HK-2 (cell line): ENCODE measurements around the gene RHBDF1.
"Not testable (repeated sequence)": the region's sequence is repeated elsewhere in the genome, so short reads cannot be mapped to it uniquely, and the experiment has no call there.

Experiments
- DNase-seq: peaks from one replicate; pipeline ENCODE4 v3.0.0-alpha.2; 2018; ENCODE audit not compliant: unreplicated experiment

The RHBDF1 gene

GRCh38 chr16:36336-36984, 36.0 kb downstream of the RHBDF1 start:
- DNase-seq = no peak

GRCh38 chr16:35678-36305, 36.6 kb downstream of the RHBDF1 start:
- no peak for DNase-seq

- no peak for DNase-seq
These were observed 37.3 kb downstream of the RHBDF1 start for GRCh38 chr16:35011-35677.

GRCh38 chr16:34648-34987, 37.8 kb downstream of the RHBDF1 start:
- DNase-seq = no peak

GRCh38 chr16:33877-34647, 38.4 kb downstream of the RHBDF1 start:
- no peak for DNase-seq

- DNase-seq = not testable (repeated sequence)
These were observed 39.1 kb downstream of the RHBDF1 start for GRCh38 chr16:33154-33876.

GRCh38 chr16:30627-31026, 41.8 kb downstream of the RHBDF1 start:
- not testable (repeated sequence) for DNase-seq

GRCh38 chr16:25926-26348, 46.5 kb downstream of the RHBDF1 start:
- not testable (repeated sequence) for DNase-seq

- DNase-seq = not testable (repeated sequence)
These were observed 48.3 kb downstream of the RHBDF1 start for GRCh38 chr16:24151-24550.

GRCh38 chr16:20886-21285, 51.5 kb downstream of the RHBDF1 start:
- not testable (repeated sequence) for DNase-seq

- DNase-seq = not testable (repeated sequence)
These were observed 55.2 kb downstream of the RHBDF1 start for GRCh38 chr16:17062-17765.

- not testable (repeated sequence) for DNase-seq
These were observed 61.7 kb downstream of the RHBDF1 start for GRCh38 chr16:10772-11171.

GRCh38 chr16:9903-10665, 62.3 kb downstream of the RHBDF1 start:
- DNase-seq = no peak
